ENCODE measurements around the gene ENTPD1.

- TF ChIP-seq, protein P1, sequence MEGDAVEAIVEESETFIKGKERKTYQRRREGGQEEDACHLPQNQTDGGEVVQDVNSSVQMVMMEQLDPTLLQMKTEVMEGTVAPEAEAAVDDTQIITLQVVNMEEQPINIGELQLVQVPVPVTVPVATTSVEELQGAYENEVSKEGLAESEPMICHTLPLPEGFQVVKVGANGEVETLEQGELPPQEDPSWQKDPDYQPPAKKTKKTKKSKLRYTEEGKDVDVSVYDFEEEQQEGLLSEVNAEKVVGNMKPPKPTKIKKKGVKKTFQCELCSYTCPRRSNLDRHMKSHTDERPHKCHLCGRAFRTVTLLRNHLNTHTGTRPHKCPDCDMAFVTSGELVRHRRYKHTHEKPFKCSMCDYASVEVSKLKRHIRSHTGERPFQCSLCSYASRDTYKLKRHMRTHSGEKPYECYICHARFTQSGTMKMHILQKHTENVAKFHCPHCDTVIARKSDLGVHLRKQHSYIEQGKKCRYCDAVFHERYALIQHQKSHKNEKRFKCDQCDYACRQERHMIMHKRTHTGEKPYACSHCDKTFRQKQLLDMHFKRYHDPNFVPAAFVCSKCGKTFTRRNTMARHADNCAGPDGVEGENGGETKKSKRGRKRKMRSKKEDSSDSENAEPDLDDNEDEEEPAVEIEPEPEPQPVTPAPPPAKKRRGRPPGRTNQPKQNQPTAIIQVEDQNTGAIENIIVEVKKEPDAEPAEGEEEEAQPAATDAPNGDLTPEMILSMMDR (IDR thresholded peaks at IDR 0.05), result no peak
- TF ChIP-seq POLR2AphosphoS5 (IDR thresholded peaks at IDR 0.05) (no peak), EP300 (IDR thresholded peaks at IDR 0.05) (no peak)
Measured at GRCh38 chr10:95796504-95796903, 40.5 kb downstream of the ENTPD1 start.
